ENCODE measurements around the gene CHD9NB. TPM values are rescaled to one million over a fixed set of nuclear protein-coding genes. Genes with fewer than 3 reads are reported as not detected.

CHD9NB gene
- total and polyA plus RNA-seq, 10 of the 15 experiments (the other 5 are each of a cell fraction or from before 2014, with no cell fraction given) = 0.14 to 1.6 (median 0.73) TPM

Other genes starting within 250 kb of the CHD9NB start
- 33.1 and 35.3 TPM in 2 replicates for gene CHD9, start 2.1 kb upstream of the CHD9NB start, total RNA-seq (2014; rRNA removed)
- gene CHD9, start 2.1 kb upstream of the CHD9NB start, total RNA-seq (2014; rRNA removed; fragmentation: Illumina TruSeq; extraction: Trizol) = 57.6 and 59.6 TPM in 2 replicates
- gene CHD9, start 2.1 kb upstream of the CHD9NB start, total RNA-seq (2021) = 41.6 and 50.3 TPM in 2 replicates
- 51.0 and 71.7 TPM in 2 replicates for gene CHD9, start 2.1 kb upstream of the CHD9NB start, polyA plus RNA-seq (2011; rRNA removed)
- 37.4 and 51.2 TPM in 2 replicates for gene CHD9, start 2.1 kb upstream of the CHD9NB start, polyA plus RNA-seq (2014; fragmentation: Illumina TruSeq; extraction: Trizol)
- 10 to 100 TPM; 70.5 to 95.7 TPM for gene CHD9, start 2.1 kb upstream of the CHD9NB start, polyA plus RNA-seq (2014; fragmentation: Nextera tagmentation; extraction: Ambion mirVana)
- 23.6 and 29.2 TPM in 2 replicates for gene CHD9, start 2.1 kb upstream of the CHD9NB start, polyA plus RNA-seq (2014; rRNA removed)
- gene CHD9, start 2.1 kb upstream of the CHD9NB start, polyA plus RNA-seq (2016; fragmentation: Nextera tagmentation; extraction: Ambion mirVana) = 10 to 100 TPM; 66.1 to 72.1 TPM

All from GM12878 (cell line).